BE2C (cell line): ENCODE data around the gene STIM1.

Source experiments
- DNase-seq: peaks from one replicate; pipeline ENCODE4 v3.0.0-alpha.2; 2020
- H3K27me3 ChIP-seq: fragments of 250-450 bp; sonication (Bioruptor Pico); 2 replicates; pipeline ENCODE4 v1.5.1; 2020; ENCODE audit warnings: mild to moderate bottlenecking
- H3K36me3 ChIP-seq: fragments of 250-450 bp; sonication (Bioruptor Pico); 2 replicates; pipeline ENCODE4 v1.5.1; 2020; ENCODE audit warnings: mild to moderate bottlenecking
- H3K4me1 ChIP-seq: fragments of 250-450 bp; sonication (Bioruptor Pico); 2 replicates; pipeline ENCODE4 v1.5.1; 2020
- H3K4me3 ChIP-seq: 2 replicates; pipeline ENCODE4 v1.5.1; 2011; ENCODE audit warnings: low read depth, low read length
- H3K9me3 ChIP-seq: fragments of 250-450 bp; sonication (Bioruptor Pico); 2 replicates; pipeline ENCODE4 v1.5.1; 2020
- CTCF ChIP-seq: IDR thresholded peaks from 2 replicates; pipeline ENCODE4 v1.5.1; 2012; ENCODE audit warnings: mild to moderate bottlenecking, low read depth, low read length

The STIM1 gene

GRCh38 chr11:4086575-4087353, 231.3 kb downstream of the STIM1 start:
- Histone ChIP-seq H3K36me3 (no peaks in the 10 kb centered on the region), H3K4me3 (no peak overlapping the region)

GRCh38 chr11:4087551-4087950, 232.1 kb downstream of the STIM1 start:
- H3K4me3 ChIP-seq: no peak overlapping the region
- no peak for TF ChIP-seq CTCF
- H3K4me1 ChIP-seq: no peaks in the 10 kb centered on the region
- H3K9me3 ChIP-seq: no peaks in the 10 kb centered on the region
- H3K36me3 ChIP-seq: no peaks in the 10 kb centered on the region
- DNase-seq: no peak
- no peaks in the 10 kb centered on the region for H3K27me3 ChIP-seq

More at GRCh38 chr11:4086575-4087353, 231.3 kb downstream of the STIM1 start:
- TF ChIP-seq CTCF: no peak
- DNase-seq: no peak
- H3K4me1 ChIP-seq: no peaks in the 10 kb centered on the region
- H3K27me3 ChIP-seq: no peaks in the 10 kb centered on the region
- H3K9me3 ChIP-seq: no peaks in the 10 kb centered on the region

GRCh38 chr11:4090258-4090657, 234.8 kb downstream of the STIM1 start:
- no peak overlapping the region for H3K4me3 ChIP-seq
- no peak for DNase-seq
- no peak for TF ChIP-seq CTCF
- H3K9me3 ChIP-seq: no peaks in the 10 kb centered on the region
- no peaks in the 10 kb centered on the region for H3K36me3 ChIP-seq
- H3K4me1 ChIP-seq: no peaks in the 10 kb centered on the region
- no peaks in the 10 kb centered on the region for H3K27me3 ChIP-seq

GRCh38 chr11:4092026-4092425, 236.6 kb downstream of the STIM1 start:
- no peaks in the 10 kb centered on the region for H3K4me1 ChIP-seq
- H3K36me3 ChIP-seq: no peaks in the 10 kb centered on the region
- no peak overlapping the region for H3K4me3 ChIP-seq
- H3K9me3 ChIP-seq: no peaks in the 10 kb centered on the region
- DNase-seq: no peak
- TF ChIP-seq CTCF: no peak
- H3K27me3 ChIP-seq: no peaks in the 10 kb centered on the region

- Histone ChIP-seq H3K27me3 (no peaks in the 10 kb centered on the region), H3K4me1 (no peaks in the 10 kb centered on the region), H3K36me3 (no peaks in the 10 kb centered on the region), H3K9me3 (no peaks in the 10 kb centered on the region), H3K4me3 (peak overlapping the region; percentile 82)
- no peak for DNase-seq
- TF ChIP-seq CTCF: no peak
Measured at GRCh38 chr11:4093519-4094347, 238.3 kb downstream of the STIM1 start.
